OCI-LY1 (cell line): ENCODE results near the gene HAGH.

Experiments used
- EZH2 ChIP-seq: fragments of 200-600 bp; sonication (generic), shearing (Covaris generic); IDR thresholded peaks from 2 replicates; pipeline ENCODE4 v1.8.0; 2017; ENCODE audit warnings: borderline replicate concordance, mixed run types, mild to moderate bottlenecking, antibody characterized with exemption, low read length, moderate library complexity, mixed read lengths
- TF ChIP-seq, protein P1 (sequence below): fragments of 200-600 bp; sonication (generic), shearing (Covaris generic); IDR thresholded peaks from 2 replicates; pipeline ENCODE4 v1.5.1; 2017; ENCODE audit warnings: mild to moderate bottlenecking, antibody characterized with exemption, low read length, moderate library complexity, mixed read lengths

DNA sequence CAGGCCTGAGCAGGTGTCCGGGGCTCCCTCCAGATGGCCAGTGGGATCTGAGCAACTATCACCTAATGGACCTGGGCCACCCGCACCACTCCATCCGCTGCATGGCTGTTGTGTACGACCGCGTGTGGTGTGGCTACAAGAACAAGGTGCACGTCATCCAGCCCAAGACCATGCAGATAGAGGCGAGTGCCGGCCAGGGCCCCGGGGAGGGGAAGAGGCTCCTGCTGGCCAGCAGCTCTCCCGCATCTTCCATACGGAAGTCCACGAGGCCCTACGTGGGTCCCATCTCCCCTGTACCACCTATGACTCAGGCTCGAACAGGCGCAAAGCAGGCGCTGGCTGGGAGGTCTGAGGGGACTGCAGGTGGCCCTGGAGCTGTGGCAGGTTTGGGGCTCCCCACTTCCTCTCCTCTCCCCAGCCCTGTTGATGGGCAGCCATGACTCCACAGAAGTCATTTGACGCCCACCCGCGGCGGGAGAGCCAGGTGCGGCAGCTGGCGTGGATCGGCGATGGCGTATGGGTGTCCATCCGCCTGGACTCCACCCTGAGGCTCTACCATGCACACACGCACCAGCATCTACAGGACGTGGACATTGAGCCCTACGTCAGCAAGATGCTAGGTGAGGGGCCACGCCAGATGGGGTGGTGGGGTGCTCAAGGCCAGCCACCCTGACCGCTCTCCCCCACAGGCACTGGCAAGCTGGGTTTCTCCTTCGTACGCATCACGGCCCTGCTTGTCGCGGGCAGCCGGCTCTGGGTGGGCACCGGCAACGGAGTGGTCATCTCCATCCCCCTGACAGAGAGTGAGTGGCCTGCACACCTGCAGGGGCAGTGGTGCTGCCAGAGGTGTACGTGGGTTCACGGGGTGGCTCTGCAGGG is 59.3 kb downstream of the HAGH start:
- TF ChIP-seq, protein P1, sequence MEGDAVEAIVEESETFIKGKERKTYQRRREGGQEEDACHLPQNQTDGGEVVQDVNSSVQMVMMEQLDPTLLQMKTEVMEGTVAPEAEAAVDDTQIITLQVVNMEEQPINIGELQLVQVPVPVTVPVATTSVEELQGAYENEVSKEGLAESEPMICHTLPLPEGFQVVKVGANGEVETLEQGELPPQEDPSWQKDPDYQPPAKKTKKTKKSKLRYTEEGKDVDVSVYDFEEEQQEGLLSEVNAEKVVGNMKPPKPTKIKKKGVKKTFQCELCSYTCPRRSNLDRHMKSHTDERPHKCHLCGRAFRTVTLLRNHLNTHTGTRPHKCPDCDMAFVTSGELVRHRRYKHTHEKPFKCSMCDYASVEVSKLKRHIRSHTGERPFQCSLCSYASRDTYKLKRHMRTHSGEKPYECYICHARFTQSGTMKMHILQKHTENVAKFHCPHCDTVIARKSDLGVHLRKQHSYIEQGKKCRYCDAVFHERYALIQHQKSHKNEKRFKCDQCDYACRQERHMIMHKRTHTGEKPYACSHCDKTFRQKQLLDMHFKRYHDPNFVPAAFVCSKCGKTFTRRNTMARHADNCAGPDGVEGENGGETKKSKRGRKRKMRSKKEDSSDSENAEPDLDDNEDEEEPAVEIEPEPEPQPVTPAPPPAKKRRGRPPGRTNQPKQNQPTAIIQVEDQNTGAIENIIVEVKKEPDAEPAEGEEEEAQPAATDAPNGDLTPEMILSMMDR = no peak
- no peak for TF ChIP-seq EZH2
